Measurements from ENCODE around the gene CDC20B. TPM values are rescaled to one million over a fixed set of nuclear protein-coding genes. Genes with fewer than 3 reads are reported as not detected.
A peak's percentile ranks its signal among the peaks of the same experiment; 100 is the strongest.

The CDC20B gene
- total and polyA plus RNA-seq, 5 donors from 2014 or later: not detected

DNA sequence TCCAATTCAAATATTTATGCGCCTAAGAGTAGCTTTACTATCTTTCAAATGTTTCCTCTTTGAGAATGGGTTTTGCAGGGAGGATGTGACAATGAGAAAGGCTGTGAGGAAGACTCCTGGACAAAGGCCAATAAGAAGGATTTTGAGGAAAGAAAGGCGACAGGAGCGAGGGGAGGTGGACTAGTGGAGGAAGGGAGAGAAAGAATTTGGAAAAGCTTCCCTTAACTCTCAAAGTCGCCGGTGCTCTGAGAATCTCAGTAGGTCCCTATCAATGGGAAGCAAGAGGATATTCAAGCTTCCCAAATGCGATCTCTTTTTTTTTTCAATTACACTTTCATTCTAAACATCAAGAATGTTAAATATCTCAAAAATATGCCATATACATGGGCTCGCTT is 2.8 kb upstream of the CDC20B start:
- Mint-ChIP-seq H3K4me1 (peaks cover 15 to 32% (median 25%) of the 10 kb centered on the region in 4 donors), H3K9me3 (peaks cover 0 to 8% (median 0%) of the 10 kb centered on the region in 7 donors), H3K27me3 (peaks cover 94% of the 10 kb centered on the region), H3K27ac (no peak overlapping the region), H3K4me3 (peak overlapping the region in 2 of 4 donors; percentile 30 to 44), H3K36me3 (no peaks in the 10 kb centered on the region)
- Histone ChIP-seq H3K36me3 (ENCODE audit: control insufficient read depth, insufficient read depth, low read length) (no peaks in the 10 kb centered on the region), H3K27ac (ENCODE audit: insufficient read depth, low read length, poor library complexity, severe bottlenecking) (no peak overlapping the region), H3K9me3 (ENCODE audit: control insufficient read depth in 2 of 2, low read length in 2 of 2) (peaks cover 0 to 3% of the 10 kb centered on the region in 2 experiments), H3K4me3 (ENCODE audit: low read depth, low read length) (no peak overlapping the region), H3K4me1 (ENCODE audit: control insufficient read depth, insufficient read depth, low read length, poor library complexity, severe bottlenecking) (peaks cover 37% of the 10 kb centered on the region), H3K27me3 (ENCODE audit: control insufficient read depth, insufficient read depth, low read length) (peaks cover 71% of the 10 kb centered on the region)
- DNase-seq (no peak), ATAC-seq (ENCODE audit: low read depth in 2 of 2) (no peak)

DNA sequence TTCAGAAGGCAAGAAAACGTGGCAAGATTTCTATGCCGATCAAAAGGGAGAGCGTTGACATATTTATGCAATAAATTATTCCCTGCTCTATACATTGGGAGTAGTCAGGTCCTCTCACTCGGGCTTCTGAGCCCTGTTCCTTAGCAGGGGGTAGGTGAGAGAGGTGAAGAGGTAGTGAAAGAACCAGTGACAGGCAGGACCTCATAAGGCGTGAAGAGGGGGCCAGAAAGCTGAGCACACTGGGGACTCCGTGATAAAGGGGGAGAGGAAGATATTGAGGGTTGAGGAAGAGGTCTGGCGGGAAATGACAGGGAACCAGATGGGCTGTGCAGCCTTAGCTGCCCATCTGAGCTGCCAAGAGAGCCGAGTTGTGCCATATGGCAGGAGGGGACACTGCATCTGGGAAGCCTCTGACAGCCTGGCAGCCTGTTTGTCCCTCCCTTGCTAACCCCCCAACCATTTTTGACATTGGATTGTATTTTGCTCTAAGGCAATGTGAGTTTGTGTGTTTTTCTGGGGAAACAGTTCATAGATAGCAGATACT is 782 bp upstream of the CDC20B start:
- H3K4me3 Mint-ChIP-seq: peak overlapping the region; percentile 16 to 89 (median 77)
- peaks cover 0 to 8% (median 0%) of the 10 kb centered on the region in 7 donors for H3K9me3 Mint-ChIP-seq
- peaks cover 92% of the 10 kb centered on the region for H3K27me3 Mint-ChIP-seq
- no peak overlapping the region for H3K27ac ChIP-seq (ENCODE audit: insufficient read depth, low read length, poor library complexity, severe bottlenecking)
- H3K27ac Mint-ChIP-seq: peak overlapping the region in 1 of 3 donors; percentile 39
- H3K9me3 ChIP-seq (ENCODE audit: control insufficient read depth in 2 of 2, low read length in 2 of 2): peaks cover 0 to 3% of the 10 kb centered on the region in 2 experiments
- H3K4me3 ChIP-seq (ENCODE audit: low read depth, low read length): peak overlapping the region; percentile 71
- H3K36me3 ChIP-seq (ENCODE audit: control insufficient read depth, insufficient read depth, low read length): no peaks in the 10 kb centered on the region
- H3K4me1 ChIP-seq (ENCODE audit: control insufficient read depth, insufficient read depth, low read length, poor library complexity, severe bottlenecking): peaks cover 37% of the 10 kb centered on the region
- peaks cover 15 to 32% (median 25%) of the 10 kb centered on the region in 4 donors for H3K4me1 Mint-ChIP-seq
- no peaks in the 10 kb centered on the region for H3K36me3 Mint-ChIP-seq
- peaks cover 64% of the 10 kb centered on the region for H3K27me3 ChIP-seq (ENCODE audit: control insufficient read depth, insufficient read depth, low read length)
- no peak for DNase-seq
- ATAC-seq (ENCODE audit: low read depth in 2 of 2): no peak

DNA sequence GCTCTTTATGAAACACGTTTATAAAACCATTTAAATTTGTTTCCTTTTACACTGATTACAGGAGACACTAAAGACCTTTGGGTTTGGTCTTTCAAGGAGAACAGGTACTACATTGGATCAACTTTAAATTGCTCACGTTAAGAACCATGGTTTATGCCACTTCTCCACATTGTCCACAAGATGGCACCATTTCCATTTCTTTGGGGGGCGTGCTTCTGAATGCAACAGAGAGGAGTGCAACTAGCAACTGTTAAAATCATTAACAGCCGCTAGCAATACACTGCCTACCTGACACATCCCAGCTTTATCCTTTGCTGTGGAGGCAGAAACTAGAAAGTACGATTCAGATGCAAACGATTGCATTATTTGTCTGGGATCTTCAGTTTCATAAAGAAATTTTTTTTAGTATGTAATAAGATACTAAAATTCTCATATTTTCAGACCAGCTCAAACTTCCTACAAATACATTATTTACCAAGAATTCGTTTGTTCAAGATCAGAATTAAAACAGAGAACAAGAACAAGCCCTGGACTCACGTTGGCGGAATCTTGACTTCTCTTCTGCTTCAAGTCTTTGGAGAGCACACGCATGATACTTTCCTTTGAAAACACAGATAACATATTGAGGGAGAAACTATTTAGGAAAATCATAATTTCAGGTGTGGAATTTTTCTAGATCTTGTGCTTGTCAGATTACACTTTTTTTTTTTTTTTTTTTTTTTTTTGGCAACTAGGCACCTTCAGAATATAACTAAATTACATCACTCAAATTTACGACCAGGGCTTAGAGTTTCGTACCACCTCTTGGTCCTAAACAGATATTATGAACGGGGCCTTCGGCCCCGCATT is 702 bp downstream of the CDC20B start:
- H3K27me3 ChIP-seq (ENCODE audit: control insufficient read depth, insufficient read depth, low read length): peaks cover 67% of the 10 kb centered on the region
- H3K4me1 ChIP-seq (ENCODE audit: control insufficient read depth, insufficient read depth, low read length, poor library complexity, severe bottlenecking): peaks cover 37% of the 10 kb centered on the region
- H3K36me3 Mint-ChIP-seq: no peaks in the 10 kb centered on the region
- peak; percentile 45 to 86 (median 80) for DNase-seq
- H3K4me3 ChIP-seq (ENCODE audit: low read depth, low read length): peak overlapping the region; percentile 75
- peak; percentile 82 to 84 for ATAC-seq (ENCODE audit: low read depth in 2 of 2)
- H3K4me1 Mint-ChIP-seq: peaks cover 15 to 32% (median 22%) of the 10 kb centered on the region in 4 donors
- peaks cover 92% of the 10 kb centered on the region for H3K27me3 Mint-ChIP-seq
- no peak overlapping the region for H3K27ac ChIP-seq (ENCODE audit: insufficient read depth, low read length, poor library complexity, severe bottlenecking)
- H3K36me3 ChIP-seq (ENCODE audit: control insufficient read depth, insufficient read depth, low read length): no peaks in the 10 kb centered on the region
- peaks cover 0 to 2% (median 0%) of the 10 kb centered on the region in 7 donors for H3K9me3 Mint-ChIP-seq
- no peak overlapping the region for H3K27ac Mint-ChIP-seq
- H3K4me3 Mint-ChIP-seq: peak overlapping the region; percentile 79 to 89 (median 86)
- no peaks in the 10 kb centered on the region for H3K9me3 ChIP-seq (ENCODE audit: control insufficient read depth in 2 of 2, low read length in 2 of 2)

DNA sequence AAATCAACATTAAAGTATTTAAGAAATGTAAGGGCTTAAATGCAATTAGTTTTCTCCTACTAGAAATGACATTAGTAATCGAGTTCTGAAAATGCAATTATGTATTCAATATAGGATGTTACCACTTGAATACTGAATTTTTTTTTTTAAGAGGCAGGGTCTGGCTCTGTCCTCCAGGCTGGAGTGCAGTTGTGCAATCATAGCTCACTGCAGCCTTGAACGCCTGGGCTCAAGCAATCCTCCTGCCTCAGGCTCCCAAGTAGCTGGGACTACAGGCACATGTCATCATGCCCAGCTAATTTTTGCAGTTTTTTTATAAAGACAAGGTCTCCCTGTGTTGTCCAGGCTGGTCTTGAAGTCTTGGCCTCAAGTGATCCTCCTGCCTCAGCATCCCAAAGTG is 1.5 kb downstream of the CDC20B start:
- peak overlapping the region in 1 of 4 donors; percentile 89 for H3K4me3 Mint-ChIP-seq
- H3K4me1 Mint-ChIP-seq: peaks cover 13 to 27% (median 20%) of the 10 kb centered on the region in 4 donors
- H3K27ac Mint-ChIP-seq: no peak overlapping the region
- Histone ChIP-seq H3K9me3 (ENCODE audit: control insufficient read depth in 2 of 2, low read length in 2 of 2) (no peaks in the 10 kb centered on the region), H3K4me1 (ENCODE audit: control insufficient read depth, insufficient read depth, low read length, poor library complexity, severe bottlenecking) (peaks cover 30% of the 10 kb centered on the region), H3K27ac (ENCODE audit: insufficient read depth, low read length, poor library complexity, severe bottlenecking) (no peak overlapping the region), H3K27me3 (ENCODE audit: control insufficient read depth, insufficient read depth, low read length) (peaks cover 61% of the 10 kb centered on the region), H3K36me3 (ENCODE audit: control insufficient read depth, insufficient read depth, low read length) (no peaks in the 10 kb centered on the region), H3K4me3 (ENCODE audit: low read depth, low read length) (no peak overlapping the region)
- peaks cover 0 to 2% (median 0%) of the 10 kb centered on the region in 7 donors for H3K9me3 Mint-ChIP-seq
- H3K27me3 Mint-ChIP-seq: peaks cover 88% of the 10 kb centered on the region
- H3K36me3 Mint-ChIP-seq: no peaks in the 10 kb centered on the region
- ATAC-seq (ENCODE audit: low read depth in 2 of 2): no peak
- no peak for DNase-seq

DNA sequence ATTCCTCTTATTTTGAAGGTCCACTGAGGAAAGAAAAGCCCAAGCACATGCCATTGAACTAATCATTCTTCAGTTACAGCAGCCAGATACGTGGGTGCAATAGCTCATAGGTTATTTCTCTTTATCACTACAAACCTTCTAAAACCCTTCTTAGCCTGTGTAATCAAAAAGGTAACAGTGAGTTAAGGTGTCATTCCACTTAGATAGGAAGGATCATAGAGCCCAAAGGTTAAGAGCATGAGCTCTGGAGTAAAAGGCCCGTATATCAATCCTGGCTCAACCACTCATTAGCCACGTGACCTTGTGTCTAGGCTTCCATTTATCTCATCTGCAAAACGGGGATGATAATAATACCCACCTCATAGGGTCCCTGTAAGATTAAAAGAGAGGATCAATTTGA is 10.3 kb downstream of the CDC20B start:
- Histone ChIP-seq H3K27me3 (ENCODE audit: control insufficient read depth, insufficient read depth, low read length) (peaks cover 58% of the 10 kb centered on the region), H3K27ac (ENCODE audit: insufficient read depth, low read length, poor library complexity, severe bottlenecking) (no peak overlapping the region), H3K4me1 (ENCODE audit: control insufficient read depth, insufficient read depth, low read length, poor library complexity, severe bottlenecking) (no peaks in the 10 kb centered on the region), H3K9me3 (ENCODE audit: control insufficient read depth in 2 of 2, low read length in 2 of 2) (no peaks in the 10 kb centered on the region), H3K4me3 (ENCODE audit: low read depth, low read length) (no peak overlapping the region), H3K36me3 (ENCODE audit: control insufficient read depth, insufficient read depth, low read length) (no peaks in the 10 kb centered on the region)
- no peaks in the 10 kb centered on the region for H3K4me1 Mint-ChIP-seq
- H3K4me3 Mint-ChIP-seq: no peak overlapping the region
- H3K9me3 Mint-ChIP-seq: no peaks in the 10 kb centered on the region
- DNase-seq (no peak), ATAC-seq (ENCODE audit: low read depth in 2 of 2) (no peak)
- no peak overlapping the region for H3K27ac Mint-ChIP-seq
- H3K36me3 Mint-ChIP-seq: no peaks in the 10 kb centered on the region
- H3K27me3 Mint-ChIP-seq: peaks cover 79% of the 10 kb centered on the region

DNA sequence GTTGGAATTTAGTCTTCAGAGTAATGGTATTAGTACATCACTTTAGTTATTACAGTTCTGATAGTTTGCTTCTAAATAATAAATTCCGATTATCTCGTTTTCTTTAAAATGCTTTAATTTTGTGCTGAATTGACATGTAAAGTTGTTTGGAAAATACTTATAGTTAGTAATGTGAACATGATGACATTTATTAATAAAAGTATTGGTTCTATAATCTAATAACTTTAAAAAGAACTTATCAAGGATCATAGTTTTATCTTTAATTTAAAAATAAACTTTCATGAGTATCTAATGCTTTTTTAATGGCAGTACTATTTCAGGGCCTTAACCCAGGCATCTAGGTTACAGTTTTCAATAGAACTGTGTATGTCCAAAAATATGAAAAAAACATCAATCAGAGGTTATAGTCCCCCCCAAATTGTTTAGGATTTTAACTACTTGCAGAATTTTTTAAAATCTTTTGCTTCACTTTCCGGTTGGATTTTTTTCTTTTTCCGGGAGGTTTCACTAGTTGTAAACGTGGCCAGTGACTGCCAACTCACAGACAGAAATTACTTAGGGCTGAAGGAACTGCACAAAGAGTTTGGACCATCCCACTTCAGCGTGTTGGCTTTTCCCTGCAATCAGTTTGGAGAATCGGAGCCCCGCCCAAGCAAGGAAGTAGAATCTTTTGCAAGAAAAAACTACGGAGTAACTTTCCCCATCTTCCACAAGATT is 12.3 kb downstream of the CDC20B start:
- no peaks in the 10 kb centered on the region for H3K36me3 ChIP-seq (ENCODE audit: control insufficient read depth, insufficient read depth, low read length)
- no peak overlapping the region for H3K27ac Mint-ChIP-seq
- H3K36me3 Mint-ChIP-seq: no peaks in the 10 kb centered on the region
- H3K4me3 ChIP-seq (ENCODE audit: low read depth, low read length): no peak overlapping the region
- H3K4me1 ChIP-seq (ENCODE audit: control insufficient read depth, insufficient read depth, low read length, poor library complexity, severe bottlenecking): no peaks in the 10 kb centered on the region
- DNase-seq (no peak), ATAC-seq (ENCODE audit: low read depth in 2 of 2) (no peak)
- no peak overlapping the region for H3K27ac ChIP-seq (ENCODE audit: insufficient read depth, low read length, poor library complexity, severe bottlenecking)
- peaks cover 69% of the 10 kb centered on the region for H3K27me3 Mint-ChIP-seq
- H3K9me3 ChIP-seq (ENCODE audit: control insufficient read depth in 2 of 2, low read length in 2 of 2): no peaks in the 10 kb centered on the region
- H3K9me3 Mint-ChIP-seq: peaks cover 0 to 2% (median 0%) of the 10 kb centered on the region in 7 donors
- no peak overlapping the region for H3K4me3 Mint-ChIP-seq
- no peaks in the 10 kb centered on the region for H3K4me1 Mint-ChIP-seq
- H3K27me3 ChIP-seq (ENCODE audit: control insufficient read depth, insufficient read depth, low read length): peaks cover 46% of the 10 kb centered on the region

DNA sequence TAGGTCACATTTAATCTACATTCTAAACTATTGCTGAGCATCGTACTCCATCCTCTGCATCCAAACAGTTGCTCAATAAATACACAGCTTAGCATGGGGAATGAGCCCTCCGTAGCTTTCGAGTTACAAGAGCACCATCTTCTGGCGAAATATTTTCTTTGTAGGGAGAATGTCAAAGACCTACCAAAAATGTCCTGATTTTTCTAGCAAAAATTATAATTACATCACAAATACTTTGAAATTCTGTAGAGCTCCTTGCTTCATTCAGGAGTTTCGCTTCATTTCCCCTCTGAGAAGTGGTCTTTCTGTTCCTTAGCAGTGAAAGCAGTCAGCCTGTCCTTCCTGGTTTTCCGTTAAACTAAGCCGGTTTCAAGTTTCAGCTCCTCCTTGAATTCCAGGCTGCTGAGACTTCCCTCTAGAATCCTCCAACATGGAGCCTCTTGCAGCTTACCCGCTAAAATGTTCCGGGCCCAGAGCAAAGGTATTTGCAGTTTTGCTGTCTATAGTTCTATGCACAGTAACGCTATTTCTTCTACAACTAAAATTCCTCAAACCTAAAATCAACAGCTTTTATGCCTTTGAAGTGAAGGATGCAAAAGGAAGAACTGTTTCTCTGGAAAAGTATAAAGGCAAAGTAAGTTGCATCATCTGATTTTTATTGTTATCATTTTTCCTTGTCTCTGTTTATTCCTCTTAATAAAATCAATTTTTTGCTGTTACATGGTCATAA is 13.0 kb downstream of the CDC20B start, which contains the start of gene GPX8:
Gene GPX8 (plus strand): TSS at position 409 of the 730 bp plus-strand sequence. CDS start 22 bp downstream, at position 431.
- no peaks in the 10 kb centered on the region for H3K4me1 Mint-ChIP-seq
- Histone ChIP-seq H3K9me3 (ENCODE audit: control insufficient read depth in 2 of 2, low read length in 2 of 2) (no peaks in the 10 kb centered on the region), H3K4me1 (ENCODE audit: control insufficient read depth, insufficient read depth, low read length, poor library complexity, severe bottlenecking) (no peaks in the 10 kb centered on the region), H3K36me3 (ENCODE audit: control insufficient read depth, insufficient read depth, low read length) (no peaks in the 10 kb centered on the region), H3K27me3 (ENCODE audit: control insufficient read depth, insufficient read depth, low read length) (peaks cover 46% of the 10 kb centered on the region), H3K4me3 (ENCODE audit: low read depth, low read length) (no peak within 1 kb of the TSS), H3K27ac (ENCODE audit: insufficient read depth, low read length, poor library complexity, severe bottlenecking) (no peak within 1 kb of the TSS)
- H3K27me3 Mint-ChIP-seq: peaks cover 61% of the 10 kb centered on the region
- no peaks in the 10 kb centered on the region for H3K36me3 Mint-ChIP-seq
- peak in 2 of 3 donors; percentile 57 to 58 for DNase-seq
- ATAC-seq (ENCODE audit: low read depth in 2 of 2): peak in 1 of 2 donors; percentile 60
- H3K9me3 Mint-ChIP-seq: peaks cover 0 to 2% (median 0%) of the 10 kb centered on the region in 7 donors
- H3K27ac Mint-ChIP-seq: no peak within 1 kb of the TSS
- no peak within 1 kb of the TSS for H3K4me3 Mint-ChIP-seq

Measured in CD4-positive, CD25-positive, alpha-beta regulatory T cell (primary cell).